ENCODE measurements around the gene INTS2. TPM values are rescaled to one million over a fixed set of nuclear protein-coding genes. Genes with fewer than 3 reads are reported as not detected.
"Not testable (repeated sequence)": the region's sequence is repeated elsewhere in the genome, so short reads cannot be mapped to it uniquely, and the experiment has no call there.

Gene INTS2
- total RNA-seq, 1 experiment from 2014 or later: 35.2 TPM

GRCh38 chr17:61836266-61837174 lies 91.3 kb downstream of the INTS2 start:
- DNase-seq (ENCODE audit: low read depth, low spot score): no peak
- in situ Hi-C loops (cut with HindIII; ENCODE audit: low pct_unique_long_range_greater_than_20kb, low sequenced_read_pairs): no loop called here

GRCh38 chr17:61835606-61836005 lies 92.2 kb downstream of the INTS2 start:
- in situ Hi-C loops (cut with HindIII; ENCODE audit: low pct_unique_long_range_greater_than_20kb, low sequenced_read_pairs): no loop called here
- no peak for DNase-seq (ENCODE audit: low read depth, low spot score)

GRCh38 chr17:61834610-61835009 lies 93.2 kb downstream of the INTS2 start:
- in situ Hi-C loops (cut with HindIII; ENCODE audit: low pct_unique_long_range_greater_than_20kb, low sequenced_read_pairs): no loop called here
- DNase-seq (ENCODE audit: low read depth, low spot score): no peak

GRCh38 chr17:61833536-61834193 lies 94.1 kb downstream of the INTS2 start:
- in situ Hi-C loops (cut with HindIII; ENCODE audit: low pct_unique_long_range_greater_than_20kb, low sequenced_read_pairs): no loop called here
- DNase-seq (ENCODE audit: low read depth, low spot score): peak; percentile 88

- no peak for DNase-seq (ENCODE audit: low read depth, low spot score)
- in situ Hi-C loops (cut with HindIII; ENCODE audit: low pct_unique_long_range_greater_than_20kb, low sequenced_read_pairs): no loop called here
Measured at GRCh38 chr17:61832463-61832862, 95.3 kb downstream of the INTS2 start.

GRCh38 chr17:61831099-61831498 lies 96.7 kb downstream of the INTS2 start:
- in situ Hi-C loops (cut with HindIII; ENCODE audit: low pct_unique_long_range_greater_than_20kb, low sequenced_read_pairs): no loop called here
- DNase-seq (ENCODE audit: low read depth, low spot score): no peak

GRCh38 chr17:61828694-61829093 lies 99.1 kb downstream of the INTS2 start:
- in situ Hi-C loops (cut with HindIII; ENCODE audit: low pct_unique_long_range_greater_than_20kb, low sequenced_read_pairs): no loop called here
- no peak for DNase-seq (ENCODE audit: low read depth, low spot score)

GRCh38 chr17:61827649-61828395 lies 100.0 kb downstream of the INTS2 start:
- in situ Hi-C loops (cut with HindIII; ENCODE audit: low pct_unique_long_range_greater_than_20kb, low sequenced_read_pairs): no loop called here
- no peak for DNase-seq (ENCODE audit: low read depth, low spot score)

GRCh38 chr17:61826866-61827265 lies 100.9 kb downstream of the INTS2 start:
- in situ Hi-C loops (cut with HindIII; ENCODE audit: low pct_unique_long_range_greater_than_20kb, low sequenced_read_pairs); DNase-seq (ENCODE audit: low read depth, low spot score): not testable (repeated sequence)

GRCh38 chr17:61826198-61826597 lies 101.6 kb downstream of the INTS2 start:
- DNase-seq (ENCODE audit: low read depth, low spot score); in situ Hi-C loops (cut with HindIII; ENCODE audit: low pct_unique_long_range_greater_than_20kb, low sequenced_read_pairs): not testable (repeated sequence)

GRCh38 chr17:61825448-61826137 lies 102.2 kb downstream of the INTS2 start:
- in situ Hi-C loops (cut with HindIII; ENCODE audit: low pct_unique_long_range_greater_than_20kb, low sequenced_read_pairs): no loop called here
- DNase-seq (ENCODE audit: low read depth, low spot score): no peak

GRCh38 chr17:61822326-61823285 lies 105.2 kb downstream of the INTS2 start:
- no peak for DNase-seq (ENCODE audit: low read depth, low spot score)
- in situ Hi-C loops (cut with HindIII; ENCODE audit: low pct_unique_long_range_greater_than_20kb, low sequenced_read_pairs): no loop called here

GRCh38 chr17:61821655-61822054 lies 106.1 kb downstream of the INTS2 start:
- DNase-seq (ENCODE audit: low read depth, low spot score): no peak
- in situ Hi-C loops (cut with HindIII; ENCODE audit: low pct_unique_long_range_greater_than_20kb, low sequenced_read_pairs): no loop called here

GRCh38 chr17:61819265-61819664 lies 108.5 kb downstream of the INTS2 start:
- in situ Hi-C loops (cut with HindIII; ENCODE audit: low pct_unique_long_range_greater_than_20kb, low sequenced_read_pairs); DNase-seq (ENCODE audit: low read depth, low spot score): not testable (repeated sequence)

- in situ Hi-C loops (cut with HindIII; ENCODE audit: low pct_unique_long_range_greater_than_20kb, low sequenced_read_pairs): no loop called here
- DNase-seq (ENCODE audit: low read depth, low spot score): no peak
Measured at GRCh38 chr17:61818225-61818624, 109.6 kb downstream of the INTS2 start.

GRCh38 chr17:61817452-61817851 lies 110.3 kb downstream of the INTS2 start:
- in situ Hi-C loops (cut with HindIII; ENCODE audit: low pct_unique_long_range_greater_than_20kb, low sequenced_read_pairs): no loop called here
- no peak for DNase-seq (ENCODE audit: low read depth, low spot score)

GRCh38 chr17:61816538-61816937 lies 111.2 kb downstream of the INTS2 start:
- in situ Hi-C loops (cut with HindIII; ENCODE audit: low pct_unique_long_range_greater_than_20kb, low sequenced_read_pairs): no loop called here
- no peak for DNase-seq (ENCODE audit: low read depth, low spot score)
